ENCODE data around the gene MRPL53.

Gene MRPL53

DNA sequence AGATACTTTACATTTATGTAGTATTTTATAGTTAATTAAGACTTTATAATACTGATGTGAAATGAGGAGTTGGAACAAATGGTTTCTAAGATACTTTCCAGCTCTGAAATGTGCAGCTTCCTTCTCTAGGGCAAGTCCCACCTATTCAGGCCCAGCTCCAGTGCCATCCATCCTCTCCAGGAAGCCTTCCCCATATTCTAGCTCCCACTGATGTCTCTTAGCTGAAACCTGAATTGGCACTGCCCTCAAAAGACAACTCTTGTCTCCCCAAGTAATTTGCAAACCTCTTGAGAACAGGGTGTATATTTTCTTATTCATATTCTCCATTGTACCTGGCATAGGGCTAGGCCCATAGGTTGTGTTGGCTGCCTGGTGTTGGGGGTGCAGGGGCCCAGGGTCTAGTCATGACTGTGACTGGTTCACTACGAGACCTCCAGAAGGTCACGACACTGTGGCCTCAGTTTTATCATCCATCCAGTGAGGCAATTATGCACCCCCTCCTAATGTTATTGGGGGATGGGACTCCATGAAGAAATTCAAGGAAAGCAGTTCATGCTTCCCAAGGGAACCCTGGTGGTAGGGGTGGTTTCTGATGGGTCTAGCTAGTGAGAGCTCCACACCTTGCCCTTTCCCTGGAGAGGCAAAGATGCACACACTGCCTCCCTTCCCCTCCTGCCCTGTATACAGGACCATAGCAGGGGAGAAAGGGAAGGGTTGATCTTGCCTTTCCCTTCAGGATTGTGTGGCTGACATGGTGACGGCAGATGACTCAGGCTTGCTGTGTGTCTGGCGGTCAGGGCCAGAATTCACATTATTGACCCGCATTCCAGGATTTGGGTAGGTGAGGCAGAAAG, 48.1 kb downstream of the MRPL53 start:
- DNase-seq, result no peak

DNA sequence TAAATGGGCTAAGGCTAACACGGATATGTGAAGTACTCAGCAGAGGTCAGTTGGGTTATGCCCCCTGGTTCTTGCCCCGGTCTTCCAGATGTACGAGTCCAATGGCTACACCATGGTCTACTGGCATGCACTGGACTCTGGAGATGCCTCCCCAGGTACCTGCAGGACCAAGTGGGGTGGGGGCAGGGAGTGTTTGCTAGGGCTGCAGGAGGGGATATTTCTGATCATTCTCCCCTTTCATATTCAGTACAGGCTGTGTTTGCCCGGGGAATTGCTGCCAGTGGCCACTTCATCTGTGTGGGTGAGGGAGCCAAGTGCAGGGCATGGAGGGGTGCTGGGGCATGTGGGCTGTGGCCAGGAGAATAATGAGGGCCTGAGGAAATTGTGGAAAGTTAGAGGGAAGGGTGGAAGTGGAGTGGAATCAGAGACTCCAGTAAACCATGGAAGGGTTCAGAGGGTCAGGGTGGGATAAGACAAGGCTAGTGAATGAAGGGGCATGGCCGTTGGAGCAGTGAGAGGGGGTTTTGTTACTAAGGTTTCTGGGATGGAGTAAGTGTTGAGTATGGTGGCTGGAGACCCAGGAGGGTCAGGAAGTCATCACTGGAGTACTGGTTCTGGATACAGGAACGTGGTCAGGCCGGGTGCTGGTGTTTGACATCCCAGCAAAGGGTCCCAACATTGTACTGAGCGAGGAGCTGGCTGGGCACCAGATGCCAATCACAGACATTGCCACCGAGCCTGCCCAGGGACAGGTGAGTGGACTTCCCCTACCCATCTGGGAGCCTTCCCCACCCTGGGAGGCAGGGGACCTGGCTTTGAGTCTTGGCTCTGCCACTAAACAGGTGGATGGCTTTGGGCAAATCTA, 49.0 kb downstream of the MRPL53 start:
- no peak for DNase-seq
